H1 (cell line): Measurements from ENCODE around the gene MYADM.

ENCODE experiments used
- EP300 ChIP-seq, 2 experiments: IDR thresholded peaks; 1 replicate in 1 of 2; 2 replicates in 1 of 2; pipeline ENCODE4 v1.6.1; 2011 to 2012; ENCODE audit warnings: low read depth in 2 of 2, low read length in 2 of 2, mild to moderate bottlenecking in 2 of 2, borderline replicate concordance in 1 of 2, inconsistent platforms in 1 of 2, moderate library complexity in 1 of 2
- RAD21 ChIP-seq, 2 experiments: IDR thresholded peaks in 1 of 2; conservative IDR thresholded peaks in 1 of 2; 2 replicates each; pipeline ENCODE4 v1.6.1; 2011; ENCODE audit warnings: low read depth in 2 of 2, low read length in 2 of 2, improper control_type of control experiment in 1 of 2, inconsistent platforms in 1 of 2, mild to moderate bottlenecking in 1 of 2, moderate library complexity in 1 of 2
- SUZ12 ChIP-seq: fragments of 200-600 bp; sonication (generic); IDR thresholded peaks from 2 replicates; pipeline ENCODE4 v1.6.1; 2012; ENCODE audit warnings: mild to moderate bottlenecking, inconsistent platforms, low read length, moderate library complexity, mixed read lengths
- TF ChIP-seq, protein P1 (sequence below), 3 experiments: IDR thresholded peaks; 1 replicate in 2 of 3; 2 replicates in 1 of 3; pipeline versions ENCODE4 v1.5.1 to v1.6.1; 2011; ENCODE audit warnings: low read length in 3 of 3, mild to moderate bottlenecking in 3 of 3, inconsistent platforms in 2 of 3, low read depth in 1 of 3, moderate library complexity in 1 of 3; ENCODE audit not compliant: insufficient read depth in 1 of 3; ENCODE audit errors: control extremely low read depth in 1 of 3

DNA sequence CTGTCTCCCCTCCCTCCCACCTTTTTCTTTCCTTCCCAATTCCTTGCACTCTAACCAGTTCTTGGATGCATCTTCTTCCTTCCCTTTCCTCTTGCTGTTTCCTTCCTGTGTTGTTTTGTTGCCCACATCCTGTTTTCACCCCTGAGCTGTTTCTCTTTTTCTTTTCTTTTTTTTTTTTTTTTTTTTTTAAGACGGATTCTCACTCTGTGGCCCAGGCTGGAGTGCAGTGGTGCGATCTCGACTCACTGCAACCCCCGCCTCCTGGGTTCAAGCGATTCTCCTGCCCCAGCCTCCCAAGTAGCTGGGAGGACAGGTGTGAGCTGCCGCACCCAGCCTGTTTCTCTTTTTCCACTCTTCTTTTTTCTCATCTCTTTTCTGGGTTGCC, 6.9 kb downstream of the MYADM start:
- TF ChIP-seq EP300 (IDR thresholded peaks at IDR 0.05; ENCODE audit: borderline replicate concordance in 1 of 2, low read depth in 2 of 2, low read length in 2 of 2) (no peak), RAD21 (IDR thresholded peaks at IDR 0.05 in 1 of 2, conservative IDR thresholded peaks at IDR 0.05 in 1 of 2; ENCODE audit: low read depth in 2 of 2, low read length in 2 of 2) (no peak), SUZ12 (no peak)
- TF ChIP-seq, protein P1, sequence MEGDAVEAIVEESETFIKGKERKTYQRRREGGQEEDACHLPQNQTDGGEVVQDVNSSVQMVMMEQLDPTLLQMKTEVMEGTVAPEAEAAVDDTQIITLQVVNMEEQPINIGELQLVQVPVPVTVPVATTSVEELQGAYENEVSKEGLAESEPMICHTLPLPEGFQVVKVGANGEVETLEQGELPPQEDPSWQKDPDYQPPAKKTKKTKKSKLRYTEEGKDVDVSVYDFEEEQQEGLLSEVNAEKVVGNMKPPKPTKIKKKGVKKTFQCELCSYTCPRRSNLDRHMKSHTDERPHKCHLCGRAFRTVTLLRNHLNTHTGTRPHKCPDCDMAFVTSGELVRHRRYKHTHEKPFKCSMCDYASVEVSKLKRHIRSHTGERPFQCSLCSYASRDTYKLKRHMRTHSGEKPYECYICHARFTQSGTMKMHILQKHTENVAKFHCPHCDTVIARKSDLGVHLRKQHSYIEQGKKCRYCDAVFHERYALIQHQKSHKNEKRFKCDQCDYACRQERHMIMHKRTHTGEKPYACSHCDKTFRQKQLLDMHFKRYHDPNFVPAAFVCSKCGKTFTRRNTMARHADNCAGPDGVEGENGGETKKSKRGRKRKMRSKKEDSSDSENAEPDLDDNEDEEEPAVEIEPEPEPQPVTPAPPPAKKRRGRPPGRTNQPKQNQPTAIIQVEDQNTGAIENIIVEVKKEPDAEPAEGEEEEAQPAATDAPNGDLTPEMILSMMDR (IDR thresholded peaks at IDR 0.05; ENCODE audit: control extremely low read depth in 1 of 3, insufficient read depth in 1 of 3, low read depth in 1 of 3, low read length in 3 of 3), result no peak
